HCT116 (cell line): ENCODE measurements around the gene CORO6. TPM values are rescaled to one million over a fixed set of nuclear protein-coding genes. Genes with fewer than 3 reads are reported as not detected.

ENCODE experiments used
- ATAC-seq: fragments of 200-7000 bp; cut with Tn5 transposase; 2 replicates; pipeline ENCODE4 v1.9.1; 2020; ENCODE audit warnings: mild to moderate bottlenecking, moderate library complexity
- BruUV-seq: library from RNA; stranded (reverse); fragments of 400-500 nt; replicated peaks from 2 replicates; lab custom pipeline; 2021; lab: Mats Ljungman, UMichigan
- CTCF ChIA-PET: fragments of 300-600 bp; sonication (Branson Sonifier 250); formaldehyde crosslinking; loops from one replicate; lab custom pipeline; 2021; ENCODE audit warnings: antibody characterized with exemption; lab: Charles Lee
- POLR2A ChIA-PET: fragments of 300-600, 350-600 bp; sonication (Branson Sonifier 250); formaldehyde crosslinking; loops from one replicate; lab custom pipeline; 2021; ENCODE audit warnings: antibody characterized with exemption; lab: Charles Lee
- RAD21 ChIA-PET, 2 experiments: fragments of 300-600 bp; sonication (Branson Sonifier 250); formaldehyde crosslinking; loops; one replicate each; lab custom pipeline; 2023; ENCODE audit warnings: low total read pairs in 2 of 2; ENCODE audit not compliant: uncharacterized antibody in 2 of 2, unreplicated experiment in 2 of 2, low non-redundant PET in 1 of 2; lab: Charles Lee
- DNase-seq: peaks from one replicate; pipeline ENCODE4 v3.0.0-alpha.2; 2010; ENCODE audit warnings: low read depth, low spot score
- H2AFZ ChIP-seq: fragments of 200-600 bp; shearing (Covaris generic), sonication (generic); 2 replicates; pipeline ENCODE4 v1.6.1; 2017; ENCODE audit warnings: low read depth, mixed run types, mixed read lengths, antibody characterized with exemption, low read length; ENCODE audit not compliant: poor library complexity, severe bottlenecking
- H3K27ac ChIP-seq: 2 replicates; pipeline ENCODE4 v1.5.1; 2012; ENCODE audit warnings: low read depth, low read length
- H3K27me3 ChIP-seq: fragments of 200-600 bp; sonication (generic); 2 replicates; pipeline ENCODE4 v1.6.1; 2016; ENCODE audit warnings: mixed run types, low read length, mixed read lengths; ENCODE audit not compliant: insufficient read depth
- H3K36me3 ChIP-seq, 2 experiments: fragments of 200-500 bp in 1 of 2; fragments of 200-600 bp in 1 of 2; sonication (Bioruptor generic) in 1 of 2; sonication (generic) in 1 of 2; 2 replicates each; pipeline versions ENCODE4 v1.5.1 to v1.6.1; 2014 to 2016; ENCODE audit warnings: low read length in 2 of 2, inconsistent platforms in 1 of 2, mixed read lengths in 1 of 2, mixed run types in 1 of 2; ENCODE audit not compliant: insufficient read depth in 2 of 2, control insufficient read depth in 1 of 2
- H3K4me1 ChIP-seq, 2 experiments: fragments of 200-600 bp in 1 of 2; sonication (generic) in 1 of 2; 2 replicates each; pipeline versions ENCODE4 v1.5.1 to v1.6.1; 2012 to 2017; ENCODE audit warnings: low read length in 2 of 2, inconsistent platforms in 1 of 2, mild to moderate bottlenecking in 1 of 2, mixed read lengths in 1 of 2, mixed run types in 1 of 2, moderate library complexity in 1 of 2; ENCODE audit not compliant: insufficient read depth in 2 of 2, control insufficient read depth in 1 of 2
- H3K4me2 ChIP-seq: fragments of 200-600 bp; sonication (generic); 2 replicates; pipeline ENCODE4 v1.6.1; 2017; ENCODE audit warnings: mixed run types, low read length, mixed read lengths
- H3K4me3 ChIP-seq, 2 experiments: fragments of 200-600 bp in 1 of 2; sonication (generic) in 1 of 2; replicated peaks in 1 of 2; 2 replicates each; pipeline ENCODE4 v1.5.1; 2011 to 2016; ENCODE audit warnings: low read length in 2 of 2, control low read depth in 1 of 2, low read depth in 1 of 2, mild to moderate bottlenecking in 1 of 2, mixed read lengths in 1 of 2, mixed run types in 1 of 2
- H3K79me2 ChIP-seq: fragments of 200-600 bp; sonication (generic); 2 replicates; pipeline ENCODE4 v1.6.1; 2017; ENCODE audit warnings: mild to moderate bottlenecking, mixed run types, low read length, moderate library complexity, mixed read lengths; ENCODE audit not compliant: insufficient read depth
- H3K9ac ChIP-seq: fragments of 200-600 bp; sonication (generic); 2 replicates; pipeline ENCODE4 v1.6.1; 2016; ENCODE audit warnings: low read length, mixed read lengths
- H3K9me2 ChIP-seq: fragments of 200-600 bp; sonication (generic), shearing (Covaris generic); 2 replicates; pipeline ENCODE4 v1.6.1; 2017; ENCODE audit warnings: mixed run types, mild to moderate bottlenecking, moderate library complexity; ENCODE audit not compliant: insufficient read depth
- H3K9me3 ChIP-seq, 2 experiments: fragments of 200-500 bp in 1 of 2; fragments of 200-600 bp in 1 of 2; sonication (Bioruptor generic) in 1 of 2; sonication (generic) in 1 of 2; 2 replicates each; pipeline ENCODE4 v1.6.1; 2014 to 2017; ENCODE audit warnings: low read length in 2 of 2, mixed read lengths in 2 of 2, inconsistent platforms in 1 of 2, low read depth in 1 of 2, mild to moderate bottlenecking in 1 of 2, mixed run types in 1 of 2, moderate library complexity in 1 of 2; ENCODE audit not compliant: control insufficient read depth in 1 of 2, insufficient read depth in 1 of 2
- H4K20me1 ChIP-seq: fragments of 200-600 bp; sonication (generic), shearing (Covaris generic); 2 replicates; pipeline ENCODE4 v1.6.1; 2017; ENCODE audit warnings: mixed run types, mild to moderate bottlenecking, moderate library complexity; ENCODE audit not compliant: insufficient read depth
- CBX3 ChIP-seq: IDR thresholded peaks from 2 replicates; pipeline ENCODE4 v1.6.1; 2012; ENCODE audit warnings: low read depth
- CEBPB ChIP-seq: IDR thresholded peaks from 2 replicates; pipeline ENCODE4 v1.6.1; 2012; ENCODE audit warnings: low read depth
- EGR1 ChIP-seq: IDR thresholded peaks from 2 replicates; pipeline ENCODE4 v1.6.1; 2012; ENCODE audit warnings: low read depth
- ELF1 ChIP-seq: IDR thresholded peaks from 2 replicates; pipeline ENCODE4 v1.6.1; 2012; ENCODE audit warnings: low read depth, borderline replicate concordance
- FOSL1 ChIP-seq: IDR thresholded peaks from 2 replicates; pipeline ENCODE4 v1.6.1; 2012; ENCODE audit warnings: low read depth
- JUND ChIP-seq: IDR thresholded peaks from 2 replicates; pipeline ENCODE4 v1.6.1; 2012
- RAD21 ChIP-seq: IDR thresholded peaks from 2 replicates; pipeline ENCODE4 v1.6.1; 2012; ENCODE audit warnings: low read depth, mild to moderate bottlenecking
- SIN3A ChIP-seq: IDR thresholded peaks from 2 replicates; pipeline ENCODE4 v1.6.1; 2012; ENCODE audit warnings: low read depth
- SP1 ChIP-seq: IDR thresholded peaks from 2 replicates; pipeline ENCODE4 v1.6.1; 2012; ENCODE audit warnings: low read depth
- SRF ChIP-seq: IDR thresholded peaks from 2 replicates; pipeline ENCODE4 v1.6.1; 2012; ENCODE audit warnings: low read depth
- TCF7L2 ChIP-seq: IDR thresholded peaks from 2 replicates; pipeline ENCODE4 v1.7.0; 2011; ENCODE audit warnings: borderline replicate concordance, inconsistent platforms; ENCODE audit not compliant: insufficient read depth, insufficient read length; ENCODE audit errors: extremely low read depth
- ZFX ChIP-seq: fragments of 450-650 bp; IDR thresholded peaks from 2 replicates; pipeline ENCODE4 v1.6.1; 2017
- intact Hi-C: fragments of 100-400 bp; cut with micrococcal nuclease; formaldehyde crosslinking; loops from 2 replicates; pipeline ENCODE4 v1.10.0; 2022
- total RNA-seq: library from RNA; stranded (reverse); gene quantifications from one replicate; pipeline ENCODE4 v1.2.1, GENCODE V29; 2021; ENCODE audit not compliant: unreplicated experiment
- TF ChIP-seq, protein P1 (sequence below), 3 experiments: fragments of 200-600 bp in 1 of 3; sonication (generic) in 1 of 3; IDR thresholded peaks in 2 of 3; conservative IDR thresholded peaks in 1 of 3; 2 replicates each; pipeline ENCODE4 v1.5.1; 2012 to 2017; ENCODE audit warnings: low read depth in 2 of 3, low read length in 2 of 3, antibody characterized with exemption in 1 of 3, borderline replicate concordance in 1 of 3, control low read depth in 1 of 3, mild to moderate bottlenecking in 1 of 3, mixed read lengths in 1 of 3, mixed run types in 1 of 3, moderate library complexity in 1 of 3; ENCODE audit not compliant: insufficient read depth in 1 of 3

Gene CORO6
- total RNA-seq, 1 experiment from 2014 or later: 8.7 TPM

DNA sequence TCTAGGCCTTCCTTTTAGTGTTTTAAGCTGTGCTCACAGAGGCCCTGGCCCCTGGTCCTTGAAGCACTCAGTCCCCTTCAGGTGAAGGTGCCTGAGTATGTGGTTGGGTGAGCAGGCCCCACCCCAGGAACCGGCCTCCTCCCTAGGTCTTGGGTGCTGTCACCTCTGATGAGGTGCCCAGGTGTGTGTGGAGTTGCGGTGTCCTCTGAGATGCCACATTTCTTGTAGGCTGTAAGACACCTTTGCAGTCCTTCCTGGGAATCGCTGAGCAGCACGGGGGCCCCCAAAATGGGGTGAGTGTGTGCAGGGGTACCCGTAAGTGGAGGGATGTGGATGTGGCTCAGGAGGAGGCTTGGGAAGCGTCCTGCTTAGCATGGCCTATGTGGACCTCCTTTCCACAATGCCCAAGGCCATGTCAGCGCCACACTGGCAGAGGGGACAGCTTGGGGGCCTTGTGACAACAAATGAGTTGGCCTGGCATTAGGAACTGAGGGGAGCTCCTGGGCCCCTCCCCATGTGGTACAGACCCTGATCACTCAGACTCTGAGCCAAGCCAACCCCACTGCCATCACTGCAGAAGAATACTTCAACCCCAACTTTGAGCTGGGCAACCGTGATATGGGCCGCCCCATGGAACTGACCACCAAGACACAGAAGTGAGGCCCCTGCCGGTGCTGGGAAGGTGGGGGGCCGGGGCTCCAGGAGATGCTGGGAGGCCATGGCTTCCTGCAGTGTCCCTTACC is 11.2 kb downstream of the CORO6 start:
- Histone ChIP-seq H3K27me3 (no peaks in the 10 kb centered on the region), H3K9me2 (no peaks in the 10 kb centered on the region), H3K9ac (no peak overlapping the region), H3K79me2 (peaks cover 4% of the 10 kb centered on the region; the same call in 1 of the 2 replicates), H3K36me3 (no peaks in the 10 kb centered on the region), H3K4me1 (peaks cover 0 to 8% of the 10 kb centered on the region in 2 experiments; a peak in 1 of 4 replicates)
- CTCF ChIA-PET: no interaction called here
- RAD21 ChIA-PET: no interaction called here
- intact Hi-C loops: no loop called here
- no peak for TF ChIP-seq TCF7L2
- TF ChIP-seq, protein P1, sequence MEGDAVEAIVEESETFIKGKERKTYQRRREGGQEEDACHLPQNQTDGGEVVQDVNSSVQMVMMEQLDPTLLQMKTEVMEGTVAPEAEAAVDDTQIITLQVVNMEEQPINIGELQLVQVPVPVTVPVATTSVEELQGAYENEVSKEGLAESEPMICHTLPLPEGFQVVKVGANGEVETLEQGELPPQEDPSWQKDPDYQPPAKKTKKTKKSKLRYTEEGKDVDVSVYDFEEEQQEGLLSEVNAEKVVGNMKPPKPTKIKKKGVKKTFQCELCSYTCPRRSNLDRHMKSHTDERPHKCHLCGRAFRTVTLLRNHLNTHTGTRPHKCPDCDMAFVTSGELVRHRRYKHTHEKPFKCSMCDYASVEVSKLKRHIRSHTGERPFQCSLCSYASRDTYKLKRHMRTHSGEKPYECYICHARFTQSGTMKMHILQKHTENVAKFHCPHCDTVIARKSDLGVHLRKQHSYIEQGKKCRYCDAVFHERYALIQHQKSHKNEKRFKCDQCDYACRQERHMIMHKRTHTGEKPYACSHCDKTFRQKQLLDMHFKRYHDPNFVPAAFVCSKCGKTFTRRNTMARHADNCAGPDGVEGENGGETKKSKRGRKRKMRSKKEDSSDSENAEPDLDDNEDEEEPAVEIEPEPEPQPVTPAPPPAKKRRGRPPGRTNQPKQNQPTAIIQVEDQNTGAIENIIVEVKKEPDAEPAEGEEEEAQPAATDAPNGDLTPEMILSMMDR (IDR thresholded peaks at IDR 0.05 in 2 of 3, conservative IDR thresholded peaks at IDR 0.05 in 1 of 3; ENCODE audit: borderline replicate concordance in 1 of 3, insufficient read depth in 1 of 3, low read depth in 2 of 3, low read length in 2 of 3): no peak
- no peak for TF ChIP-seq ELF1
- no peak for TF ChIP-seq SP1
- TF ChIP-seq ZFX: no peak
- no peak for TF ChIP-seq CBX3
- no peak for TF ChIP-seq SRF
- no peak for TF ChIP-seq JUND
- no peak for TF ChIP-seq RAD21
- no peak for TF ChIP-seq CEBPB
- TF ChIP-seq SIN3A: no peak
- TF ChIP-seq FOSL1: no peak
- TF ChIP-seq EGR1: no peak
- TF ChIP-seq, all 23 proteins: peak for 0
- Histone ChIP-seq H4K20me1 (no peaks in the 10 kb centered on the region), H3K9me3 (no peaks in the 10 kb centered on the region), H2AFZ (no peak overlapping the region), H3K4me3 (no peak overlapping the region), H3K4me2 (no peak overlapping the region), H3K27ac (no peak overlapping the region)
- BruUV-seq: no TSS peak
- DNase-seq (no peak), ATAC-seq (no peak)
- POLR2A ChIA-PET: no interaction called here
